Sigmoid colon (tissue), 7 donors: ENCODE measurements around the gene CUTC. TPM values are rescaled to one million over a fixed set of nuclear protein-coding genes. Genes with fewer than 3 reads are reported as not detected.
A peak's percentile ranks its signal among the peaks of the same experiment; 100 is the strongest.

ENCODE experiments used
- DNase-seq: peaks from one replicate; pipeline ENCODE4 v3.0.0-alpha.2; 2019
- H3K27ac ChIP-seq, 4 donors: fragments of 200-600 bp; sonication (generic); one replicate each; pipeline ENCODE4 v1.5.1; 2016 to 2019; ENCODE audit warnings: mild to moderate bottlenecking in 1 of 4
- H3K27me3 ChIP-seq, 3 donors: fragments of 200-600 bp; sonication (generic); one replicate each; pipeline ENCODE4 v1.5.1; 2019; ENCODE audit warnings: mild to moderate bottlenecking in 1 of 3
- H3K36me3 ChIP-seq, 4 donors: fragments of 200-600 bp; sonication (generic); one replicate each; pipeline ENCODE4 v1.5.1; 2016 to 2019
- H3K4me1 ChIP-seq, 4 donors: fragments of 200-600 bp; sonication (generic); one replicate each; pipeline ENCODE4 v1.5.1; 2017 to 2019
- H3K4me3 ChIP-seq, 4 donors: fragments of 200-600 bp; sonication (generic); one replicate each; pipeline ENCODE4 v1.5.1; 2017 to 2019; ENCODE audit warnings: mild to moderate bottlenecking in 2 of 4, moderate library complexity in 1 of 4
- H3K9me3 ChIP-seq, 4 donors: fragments of 200-600 bp in 3 of 4; sonication (generic) in 3 of 4; one replicate each; pipeline versions ENCODE4 v1.5.1 to v1.6.1; 2013 to 2019
- CTCF ChIP-seq, 4 experiments: fragments of 450-650 bp in 3 of 4; fragments of 200-600 bp in 1 of 4; IDR thresholded peaks; one replicate each; pipeline ENCODE4 v1.5.1; 2016 to 2019; ENCODE audit warnings: antibody characterized with exemption in 4 of 4, mild to moderate bottlenecking in 3 of 4, moderate library complexity in 2 of 4
- EP300 ChIP-seq, 4 donors: sonication (generic); formaldehyde crosslinking; IDR thresholded peaks; one replicate each; pipeline ENCODE4 v1.6.1; 2017; ENCODE audit warnings: antibody characterized with exemption in 4 of 4
- POLR2A ChIP-seq, 2 donors: fragments of 450-650 bp; IDR thresholded peaks; one replicate each; pipeline ENCODE4 v1.6.1; 2016; ENCODE audit warnings: antibody characterized with exemption in 2 of 2, mild to moderate bottlenecking in 2 of 2, moderate library complexity in 2 of 2
- POLR2AphosphoS5 ChIP-seq, 4 donors: sonication (generic); formaldehyde crosslinking; IDR thresholded peaks; one replicate each; pipeline ENCODE4 v1.6.1; 2017; ENCODE audit warnings: antibody characterized with exemption in 4 of 4
- WGBS, 2 donors: extraction: QIAGEN DNeasy Blood & Tissue Kit; methylation state at CpG; one replicate each; pipeline ENCODE4 v1.1.7; 2013; 5-methylcytosine and 5-hydroxymethylcytosine counted together
- intact Hi-C: fragments of 100-400 bp; cut with DNase I; formaldehyde crosslinking; loops from one replicate; pipeline ENCODE4 v1.15.1; 2023
- polyA plus RNA-seq, 3 donors: library from polyadenylated mRNA; stranded (reverse); fragments of 200-250 nt; gene quantifications; one replicate each; pipeline ENCODE4 v1.2.3, GENCODE V29; 2013
- total RNA-seq, 4 donors: library from RNA; depleted of rRNA; stranded (reverse); fragments of >200 nt; gene quantifications; one replicate each; pipeline ENCODE4 v1.1.0, GENCODE V29; 2016
- donor health status: healthy with polysubstance abuse.
- donor health status: Bipolar disorder and iron deficiency.
- donor health status: healthy.

The CUTC gene
- total and polyA plus RNA-seq, 7 donors, result 16.4 to 30.7 (median 29.4) TPM

- Histone ChIP-seq H3K27me3 (no peaks in the 10 kb centered on the region), H3K36me3 (no peaks in the 10 kb centered on the region), H3K27ac (no peak overlapping the region), H3K4me3 (no peak overlapping the region), H3K9me3 (no peaks in the 10 kb centered on the region), H3K4me1 (no peaks in the 10 kb centered on the region)
- intact Hi-C loops, result no loop called here
- TF ChIP-seq CTCF (IDR thresholded peaks at IDR 0.05) (no peak), POLR2AphosphoS5 (IDR thresholded peaks at IDR 0.05) (no peak), EP300 (IDR thresholded peaks at IDR 0.05) (no peak), POLR2A (IDR thresholded peaks at IDR 0.05) (no peak)
- DNase-seq, result no peak
- WGBS, 2 donors, result 89 to 91% methylated on average over 2 of the region's 2 CpGs
Observed at GRCh38 chr10:99768556-99768955, 36.5 kb downstream of the CUTC start.

GRCh38 chr10:99769706-99770105, 37.7 kb downstream of the CUTC start:
- 91 to 93% methylated on average over 5 of the region's 5 CpGs for WGBS, 2 donors
- Histone ChIP-seq H3K36me3 (no peaks in the 10 kb centered on the region), H3K27ac (no peak overlapping the region), H3K9me3 (no peaks in the 10 kb centered on the region), H3K27me3 (no peaks in the 10 kb centered on the region), H3K4me1 (no peaks in the 10 kb centered on the region), H3K4me3 (no peak overlapping the region)
- TF ChIP-seq POLR2AphosphoS5 (IDR thresholded peaks at IDR 0.05) (no peak), EP300 (IDR thresholded peaks at IDR 0.05) (no peak), CTCF (IDR thresholded peaks at IDR 0.05) (no peak), POLR2A (IDR thresholded peaks at IDR 0.05) (no peak)
- intact Hi-C loops, result no loop called here
- DNase-seq, result no peak

GRCh38 chr10:99770408-99771045, 38.5 kb downstream of the CUTC start:
- H3K4me3 ChIP-seq, result no peak overlapping the region
- TF ChIP-seq POLR2AphosphoS5 (IDR thresholded peaks at IDR 0.05) (no peak), POLR2A (IDR thresholded peaks at IDR 0.05) (no peak), EP300 (IDR thresholded peaks at IDR 0.05) (no peak), CTCF (IDR thresholded peaks at IDR 0.05) (no peak)
- DNase-seq, result no peak
- intact Hi-C loops, result no loop called here
- no peak overlapping the region for H3K27ac ChIP-seq
- no peaks in the 10 kb centered on the region for H3K36me3 ChIP-seq
- no peaks in the 10 kb centered on the region for H3K4me1 ChIP-seq
- H3K27me3 ChIP-seq, result no peaks in the 10 kb centered on the region
- H3K9me3 ChIP-seq, result no peaks in the 10 kb centered on the region
- 39 to 77% methylated on average over 4 of the region's 4 CpGs for WGBS, 2 donors

GRCh38 chr10:99775850-99776249, 43.8 kb downstream of the CUTC start:
- H3K36me3 ChIP-seq, result no peaks in the 10 kb centered on the region
- no peaks in the 10 kb centered on the region for H3K27me3 ChIP-seq
- no peak overlapping the region for H3K27ac ChIP-seq
- peaks cover 0 to 11% (median 3%) of the 10 kb centered on the region in 4 donors for H3K4me1 ChIP-seq
- DNase-seq, result no peak
- no peaks in the 10 kb centered on the region for H3K9me3 ChIP-seq
- H3K4me3 ChIP-seq, result no peak overlapping the region
- TF ChIP-seq POLR2AphosphoS5 (IDR thresholded peaks at IDR 0.05), result peak in 2 of 4 donors; percentile 9 to 33
- TF ChIP-seq EP300 (IDR thresholded peaks at IDR 0.05), result no peak
- TF ChIP-seq CTCF (IDR thresholded peaks at IDR 0.05), result no peak
- intact Hi-C loops, result no loop called here
